ENCODE data around the gene PRICKLE2.

- TF ChIP-seq, protein P1, sequence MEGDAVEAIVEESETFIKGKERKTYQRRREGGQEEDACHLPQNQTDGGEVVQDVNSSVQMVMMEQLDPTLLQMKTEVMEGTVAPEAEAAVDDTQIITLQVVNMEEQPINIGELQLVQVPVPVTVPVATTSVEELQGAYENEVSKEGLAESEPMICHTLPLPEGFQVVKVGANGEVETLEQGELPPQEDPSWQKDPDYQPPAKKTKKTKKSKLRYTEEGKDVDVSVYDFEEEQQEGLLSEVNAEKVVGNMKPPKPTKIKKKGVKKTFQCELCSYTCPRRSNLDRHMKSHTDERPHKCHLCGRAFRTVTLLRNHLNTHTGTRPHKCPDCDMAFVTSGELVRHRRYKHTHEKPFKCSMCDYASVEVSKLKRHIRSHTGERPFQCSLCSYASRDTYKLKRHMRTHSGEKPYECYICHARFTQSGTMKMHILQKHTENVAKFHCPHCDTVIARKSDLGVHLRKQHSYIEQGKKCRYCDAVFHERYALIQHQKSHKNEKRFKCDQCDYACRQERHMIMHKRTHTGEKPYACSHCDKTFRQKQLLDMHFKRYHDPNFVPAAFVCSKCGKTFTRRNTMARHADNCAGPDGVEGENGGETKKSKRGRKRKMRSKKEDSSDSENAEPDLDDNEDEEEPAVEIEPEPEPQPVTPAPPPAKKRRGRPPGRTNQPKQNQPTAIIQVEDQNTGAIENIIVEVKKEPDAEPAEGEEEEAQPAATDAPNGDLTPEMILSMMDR (IDR thresholded peaks at IDR 0.05): no peak
- no peak for TF ChIP-seq MAX (IDR thresholded peaks at IDR 0.05)
- TF ChIP-seq POLR2A (IDR thresholded peaks at IDR 0.05; ENCODE audit: low read length): no peak
- TF ChIP-seq JUNB (IDR thresholded peaks at IDR 0.05): no peak
- TF ChIP-seq, protein P2, sequence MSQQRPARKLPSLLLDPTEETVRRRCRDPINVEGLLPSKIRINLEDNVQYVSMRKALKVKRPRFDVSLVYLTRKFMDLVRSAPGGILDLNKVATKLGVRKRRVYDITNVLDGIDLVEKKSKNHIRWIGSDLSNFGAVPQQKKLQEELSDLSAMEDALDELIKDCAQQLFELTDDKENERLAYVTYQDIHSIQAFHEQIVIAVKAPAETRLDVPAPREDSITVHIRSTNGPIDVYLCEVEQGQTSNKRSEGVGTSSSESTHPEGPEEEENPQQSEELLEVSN (IDR thresholded peaks at IDR 0.05; ENCODE audit: borderline replicate concordance, low read depth): no peak
- no peak for TF ChIP-seq ZNF302 (CRISPR knock-in tag; IDR thresholded peaks at IDR 0.05)
- TF ChIP-seq HDAC2 (IDR thresholded peaks at IDR 0.05): no peak
- TF ChIP-seq, protein P3, sequence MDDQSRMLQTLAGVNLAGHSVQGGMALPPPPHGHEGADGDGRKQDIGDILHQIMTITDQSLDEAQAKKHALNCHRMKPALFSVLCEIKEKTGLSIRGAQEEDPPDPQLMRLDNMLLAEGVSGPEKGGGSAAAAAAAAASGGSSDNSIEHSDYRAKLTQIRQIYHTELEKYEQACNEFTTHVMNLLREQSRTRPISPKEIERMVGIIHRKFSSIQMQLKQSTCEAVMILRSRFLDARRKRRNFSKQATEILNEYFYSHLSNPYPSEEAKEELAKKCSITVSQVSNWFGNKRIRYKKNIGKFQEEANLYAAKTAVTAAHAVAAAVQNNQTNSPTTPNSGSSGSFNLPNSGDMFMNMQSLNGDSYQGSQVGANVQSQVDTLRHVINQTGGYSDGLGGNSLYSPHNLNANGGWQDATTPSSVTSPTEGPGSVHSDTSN (IDR thresholded peaks at IDR 0.05): no peak
- no peak for TF ChIP-seq SMC3 (IDR thresholded peaks at IDR 0.05)
- no peak for TF ChIP-seq KDM1A (IDR thresholded peaks at IDR 0.05; ENCODE audit: low read depth)
Observed at GRCh38 chr3:64213962-64214379, 11.3 kb downstream of the PRICKLE2 start.
